Measurements from ENCODE around the gene RPL22L1. TPM values are rescaled to one million over a fixed set of nuclear protein-coding genes. Genes with fewer than 3 reads are reported as not detected.
A peak's percentile ranks its signal among the peaks of the same experiment; 100 is the strongest.

The RPL22L1 gene
- total and polyA plus RNA-seq, 2 donors (not counting 1 experiment from before 2014, with no cell fraction given) = 46.1 to 147 TPM

DNA sequence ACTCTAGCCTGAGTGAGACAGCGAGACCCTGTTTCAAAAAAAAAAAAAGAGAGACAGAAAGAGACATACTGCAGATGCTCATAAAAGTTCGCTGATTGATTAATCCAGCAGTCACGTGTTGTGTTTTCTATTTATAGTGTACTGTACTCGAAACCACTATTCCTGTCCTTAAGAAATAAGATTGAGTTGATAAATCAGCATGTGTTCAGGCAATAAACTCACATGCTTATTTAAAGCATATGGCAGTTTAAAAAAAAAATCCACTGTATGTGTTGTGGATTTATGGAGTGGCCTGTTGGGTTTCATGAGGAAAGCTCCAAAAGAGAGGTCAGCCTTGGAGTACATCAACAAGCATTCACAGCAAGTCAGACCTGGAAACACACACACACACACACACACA lies 17.7 kb downstream of the RPL22L1 start:
- Histone ChIP-seq H3K79me2 (ENCODE audit: control insufficient read depth, insufficient read depth, low read length) (no peaks in the 10 kb centered on the region), H3K4me2 (replicated peaks; ENCODE audit: low read depth, low read length, poor library complexity, severe bottlenecking) (no peak overlapping the region), H3K9me3 (ENCODE audit: control extremely low read depth in 1 of 3, control insufficient read depth in 2 of 3, insufficient read depth in 1 of 3, low read length in 2 of 3) (no peaks in the 10 kb centered on the region), H3K4me3 (ENCODE audit: control extremely low read depth in 1 of 5, extremely low read depth in 1 of 5, insufficient read depth in 1 of 5, low read depth in 2 of 5, low read length in 4 of 5) (no peak overlapping the region), H4K20me1 (ENCODE audit: control insufficient read depth, insufficient read depth, low read length, poor library complexity, severe bottlenecking) (no peaks in the 10 kb centered on the region), H3K27ac (ENCODE audit: low read length in 2 of 2) (no peak overlapping the region), H3K27me3 (replicated peaks in 1 of 4; ENCODE audit: control extremely low read depth in 1 of 4, control insufficient read depth in 3 of 4, insufficient read depth in 4 of 4, low read length in 3 of 4) (peaks cover 0 to 5% (median 0%) of the 10 kb centered on the region in 4 experiments), H2AFZ (ENCODE audit: insufficient read depth, low read depth, low read length, poor library complexity, severe bottlenecking) (no peak overlapping the region), H3K9ac (ENCODE audit: low read length) (no peak overlapping the region), H3K36me3 (replicated peaks in 1 of 2; ENCODE audit: control extremely low read depth in 1 of 2, control insufficient read depth in 1 of 2, extremely low read depth in 1 of 2, insufficient read depth in 2 of 2, low read length in 1 of 2) (no peaks in the 10 kb centered on the region), H3K4me1 (ENCODE audit: control insufficient read depth in 2 of 2, insufficient read depth in 2 of 2, low read length in 2 of 2) (no peaks in the 10 kb centered on the region)
- DNase-seq (no peak), ATAC-seq (ENCODE audit: low read depth) (no peak)
- Mint-ChIP-seq H3K4me1 (no peaks in the 10 kb centered on the region), H3K27me3 (peaks cover 16% of the 10 kb centered on the region), H3K9me3 (ENCODE audit: insufficient read depth) (no peaks in the 10 kb centered on the region), H3K4me3 (no peak overlapping the region), H3K27ac (no peak overlapping the region)
- CTCF ChIA-PET = no interaction called here
- POLR2A ChIA-PET = no interaction called here
- WGBS (ENCODE audit: insufficient coverage) = 100% methylated on average over 1 of the region's 4 CpGs
- TF ChIP-seq, protein P1, sequence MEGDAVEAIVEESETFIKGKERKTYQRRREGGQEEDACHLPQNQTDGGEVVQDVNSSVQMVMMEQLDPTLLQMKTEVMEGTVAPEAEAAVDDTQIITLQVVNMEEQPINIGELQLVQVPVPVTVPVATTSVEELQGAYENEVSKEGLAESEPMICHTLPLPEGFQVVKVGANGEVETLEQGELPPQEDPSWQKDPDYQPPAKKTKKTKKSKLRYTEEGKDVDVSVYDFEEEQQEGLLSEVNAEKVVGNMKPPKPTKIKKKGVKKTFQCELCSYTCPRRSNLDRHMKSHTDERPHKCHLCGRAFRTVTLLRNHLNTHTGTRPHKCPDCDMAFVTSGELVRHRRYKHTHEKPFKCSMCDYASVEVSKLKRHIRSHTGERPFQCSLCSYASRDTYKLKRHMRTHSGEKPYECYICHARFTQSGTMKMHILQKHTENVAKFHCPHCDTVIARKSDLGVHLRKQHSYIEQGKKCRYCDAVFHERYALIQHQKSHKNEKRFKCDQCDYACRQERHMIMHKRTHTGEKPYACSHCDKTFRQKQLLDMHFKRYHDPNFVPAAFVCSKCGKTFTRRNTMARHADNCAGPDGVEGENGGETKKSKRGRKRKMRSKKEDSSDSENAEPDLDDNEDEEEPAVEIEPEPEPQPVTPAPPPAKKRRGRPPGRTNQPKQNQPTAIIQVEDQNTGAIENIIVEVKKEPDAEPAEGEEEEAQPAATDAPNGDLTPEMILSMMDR (IDR thresholded peaks at IDR 0.05) = no peak
- TF ChIP-seq EZH2 (IDR thresholded peaks at IDR 0.05; ENCODE audit: borderline replicate concordance, insufficient read depth, low read depth, low read length, poor library complexity, severe bottlenecking) = no peak
- intact Hi-C loops (cut with micrococcal nuclease) = no loop called here

DNA sequence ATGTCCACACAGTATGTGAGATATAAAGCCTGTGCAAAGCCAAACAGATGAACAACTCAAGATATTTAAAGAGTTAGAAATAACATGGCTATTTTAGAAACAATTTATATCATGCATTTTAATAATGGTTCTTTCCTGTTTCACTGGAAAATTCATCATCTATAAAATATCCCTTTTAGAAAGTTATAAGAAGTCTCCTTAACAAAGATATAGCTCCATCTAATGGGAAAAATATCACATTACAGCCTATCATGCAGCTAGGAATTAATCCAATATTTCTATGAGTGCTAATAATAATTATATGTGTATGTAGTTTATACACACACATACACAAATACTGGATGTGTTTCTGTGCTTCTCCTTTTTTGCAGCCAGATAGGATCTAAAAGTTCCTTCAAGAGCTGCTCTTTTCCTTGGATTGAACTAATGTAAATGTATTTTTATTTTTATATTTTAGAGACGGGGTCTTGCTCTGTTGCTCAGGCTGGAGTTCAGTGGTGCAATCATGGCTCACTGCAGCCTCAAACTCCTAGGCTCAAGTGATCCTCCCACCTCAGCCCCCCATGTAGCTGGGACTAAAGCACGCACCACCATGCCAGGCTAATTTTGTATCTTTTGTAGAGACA lies 21.6 kb downstream of the RPL22L1 start:
- WGBS (ENCODE audit: insufficient coverage) = 100% methylated on average over 1 of the region's 2 CpGs
- Histone ChIP-seq H3K27me3 (replicated peaks in 1 of 4; ENCODE audit: control extremely low read depth in 1 of 4, control insufficient read depth in 3 of 4, insufficient read depth in 4 of 4, low read length in 3 of 4) (peaks cover 0 to 8% (median 2%) of the 10 kb centered on the region in 4 experiments), H3K79me2 (ENCODE audit: control insufficient read depth, insufficient read depth, low read length) (no peaks in the 10 kb centered on the region), H3K4me1 (ENCODE audit: control insufficient read depth in 2 of 2, insufficient read depth in 2 of 2, low read length in 2 of 2) (no peaks in the 10 kb centered on the region), H3K4me3 (ENCODE audit: control extremely low read depth in 1 of 5, extremely low read depth in 1 of 5, insufficient read depth in 1 of 5, low read depth in 2 of 5, low read length in 4 of 5) (no peak overlapping the region), H3K9ac (ENCODE audit: low read length) (no peak overlapping the region), H3K27ac (ENCODE audit: low read length in 2 of 2) (no peak overlapping the region), H3K4me2 (replicated peaks; ENCODE audit: low read depth, low read length, poor library complexity, severe bottlenecking) (no peak overlapping the region), H3K9me3 (ENCODE audit: control extremely low read depth in 1 of 3, control insufficient read depth in 2 of 3, insufficient read depth in 1 of 3, low read length in 2 of 3) (no peaks in the 10 kb centered on the region), H4K20me1 (ENCODE audit: control insufficient read depth, insufficient read depth, low read length, poor library complexity, severe bottlenecking) (no peaks in the 10 kb centered on the region), H3K36me3 (replicated peaks in 1 of 2; ENCODE audit: control extremely low read depth in 1 of 2, control insufficient read depth in 1 of 2, extremely low read depth in 1 of 2, insufficient read depth in 2 of 2, low read length in 1 of 2) (no peaks in the 10 kb centered on the region), H2AFZ (ENCODE audit: insufficient read depth, low read depth, low read length, poor library complexity, severe bottlenecking) (no peak overlapping the region)
- no peak overlapping the region for H3K27ac Mint-ChIP-seq
- no peaks in the 10 kb centered on the region for H3K4me1 Mint-ChIP-seq
- ChIA-PET POLR2A (interaction anchor here (0.8 kb wide), 1 partner anchor 21 kb away, joined by 3 read pairs; the partner anchor contains the start of gene RPL22L1), CTCF (interaction anchor here (0.7 to 1.3 kb wide), 3 partner anchors 11 to 435 kb away, joined by 3 read pairs; no protein-coding TSS in a partner anchor)
- H3K4me3 Mint-ChIP-seq = no peak overlapping the region
- peaks cover 22% of the 10 kb centered on the region for H3K27me3 Mint-ChIP-seq
- ATAC-seq (ENCODE audit: low read depth) (no peak), DNase-seq (no peak)
- TF ChIP-seq EZH2 (IDR thresholded peaks at IDR 0.05; ENCODE audit: borderline replicate concordance, insufficient read depth, low read depth, low read length, poor library complexity, severe bottlenecking) = no peak
- TF ChIP-seq, protein P1 (IDR thresholded peaks at IDR 0.05) = peak; percentile 39
- no peaks in the 10 kb centered on the region for H3K9me3 Mint-ChIP-seq (ENCODE audit: insufficient read depth)
- intact Hi-C loops (cut with micrococcal nuclease) = no loop called here
